ENCODE data around the gene MUC22. TPM values are rescaled to one million over a fixed set of nuclear protein-coding genes. Genes with fewer than 3 reads are reported as not detected.
A peak's percentile ranks its signal among the peaks of the same experiment; 100 is the strongest.

MUC22 gene
- total RNA-seq, 1 experiment from 2014 or later = not detected

DNA sequence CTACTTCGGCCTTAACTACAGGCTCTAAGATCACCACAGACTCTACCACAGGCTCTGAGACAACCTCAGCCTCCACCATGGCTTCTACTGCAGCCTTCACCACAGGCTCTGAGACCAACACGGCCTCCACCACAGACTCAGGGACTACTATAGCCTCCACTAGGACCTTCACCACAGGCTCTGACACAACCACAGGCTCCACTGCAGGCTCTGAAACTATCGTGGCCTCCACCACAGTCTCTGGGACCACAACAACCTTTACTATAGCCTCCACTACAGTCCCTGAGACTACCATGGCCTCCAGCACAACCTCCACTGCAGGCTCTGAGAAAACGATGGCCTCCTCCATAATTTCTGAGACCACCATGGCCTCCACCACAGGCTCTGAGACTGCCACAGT lies 15.3 kb downstream of the MUC22 start (continued):
- TF ChIP-seq IRF2 (CRISPR knock-in tag; IDR thresholded peaks at IDR 0.05; ENCODE audit: borderline replicate concordance, low read depth) (no peak), TP53 (CRISPR knock-in tag; IDR thresholded peaks at IDR 0.05) (no peak), ZNF281 (CRISPR knock-in tag; IDR thresholded peaks at IDR 0.05) (no peak)

GRCh38 chr6:31031095-31031494 lies 20.8 kb downstream of the MUC22 start:
- POLR2A ChIA-PET = no interaction called here
- no peak overlapping the region for H3K27ac Mint-ChIP-seq
- no peak for TF ChIP-seq GTF2I (CRISPR knock-in tag; conservative IDR thresholded peaks at IDR 0.05)
- no peak for TF ChIP-seq CBFB (CRISPR knock-in tag; IDR thresholded peaks at IDR 0.05; ENCODE audit: low read depth)
- no peak for TF ChIP-seq GABPB1 (CRISPR knock-in tag; IDR thresholded peaks at IDR 0.05)
- H3K36me3 Mint-ChIP-seq = no peaks in the 10 kb centered on the region
- peaks cover 37% of the 10 kb centered on the region for H3K9me3 Mint-ChIP-seq
- H3K4me3 Mint-ChIP-seq = no peak overlapping the region
- peaks cover 4% of the 10 kb centered on the region for H3K27me3 Mint-ChIP-seq (ENCODE audit: low read depth)
- no peak for DNase-seq (ENCODE audit: low spot score)
- ATAC-seq = no peak
- H3K4me1 Mint-ChIP-seq = no peaks in the 10 kb centered on the region
- CTCF ChIA-PET = no interaction called here

GRCh38 chr6:31033075-31033474 lies 22.8 kb downstream of the MUC22 start:
- no peaks in the 10 kb centered on the region for H3K4me1 Mint-ChIP-seq
- POLR2A ChIA-PET = no interaction called here
- no peak for TF ChIP-seq OVOL2 (CRISPR knock-in tag; IDR thresholded peaks at IDR 0.05; ENCODE audit: borderline replicate concordance)
- TF ChIP-seq ZNF512 (CRISPR knock-in tag; IDR thresholded peaks at IDR 0.05; ENCODE audit: borderline replicate concordance) = peak; percentile 78; the same call in 1 of the 2 replicates
- TF ChIP-seq ZNF532 (CRISPR knock-in tag; IDR thresholded peaks at IDR 0.05; ENCODE audit: borderline replicate concordance) = no peak
- TF ChIP-seq CREM (CRISPR knock-in tag; IDR thresholded peaks at IDR 0.05) = no peak
- TF ChIP-seq, protein P1, sequence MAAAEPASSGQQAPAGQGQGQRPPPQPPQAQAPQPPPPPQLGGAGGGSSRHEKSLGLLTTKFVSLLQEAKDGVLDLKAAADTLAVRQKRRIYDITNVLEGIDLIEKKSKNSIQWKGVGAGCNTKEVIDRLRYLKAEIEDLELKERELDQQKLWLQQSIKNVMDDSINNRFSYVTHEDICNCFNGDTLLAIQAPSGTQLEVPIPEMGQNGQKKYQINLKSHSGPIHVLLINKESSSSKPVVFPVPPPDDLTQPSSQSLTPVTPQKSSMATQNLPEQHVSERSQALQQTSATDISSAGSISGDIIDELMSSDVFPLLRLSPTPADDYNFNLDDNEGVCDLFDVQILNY (CRISPR knock-in tag; IDR thresholded peaks at IDR 0.05) = no peak
- no peak for TF ChIP-seq ZMAT4 (CRISPR knock-in tag; IDR thresholded peaks at IDR 0.05)
- TF ChIP-seq EMX1 (CRISPR knock-in tag; IDR thresholded peaks at IDR 0.05) = no peak
- H3K27ac Mint-ChIP-seq = no peak overlapping the region
- peaks cover 4% of the 10 kb centered on the region for H3K27me3 Mint-ChIP-seq (ENCODE audit: low read depth)
- ATAC-seq (no peak), DNase-seq (ENCODE audit: low spot score) (no peak)
- CTCF ChIA-PET = no interaction called here
- no peaks in the 10 kb centered on the region for H3K36me3 Mint-ChIP-seq
- H3K9me3 Mint-ChIP-seq = peaks cover 20% of the 10 kb centered on the region
- H3K4me3 Mint-ChIP-seq = no peak overlapping the region
